Measurements from ENCODE around the gene TMEM161A.
"Not testable (repeated sequence)": the region's sequence is repeated elsewhere in the genome, so short reads cannot be mapped to it uniquely, and the experiment has no call there.

Gene TMEM161A

DNA sequence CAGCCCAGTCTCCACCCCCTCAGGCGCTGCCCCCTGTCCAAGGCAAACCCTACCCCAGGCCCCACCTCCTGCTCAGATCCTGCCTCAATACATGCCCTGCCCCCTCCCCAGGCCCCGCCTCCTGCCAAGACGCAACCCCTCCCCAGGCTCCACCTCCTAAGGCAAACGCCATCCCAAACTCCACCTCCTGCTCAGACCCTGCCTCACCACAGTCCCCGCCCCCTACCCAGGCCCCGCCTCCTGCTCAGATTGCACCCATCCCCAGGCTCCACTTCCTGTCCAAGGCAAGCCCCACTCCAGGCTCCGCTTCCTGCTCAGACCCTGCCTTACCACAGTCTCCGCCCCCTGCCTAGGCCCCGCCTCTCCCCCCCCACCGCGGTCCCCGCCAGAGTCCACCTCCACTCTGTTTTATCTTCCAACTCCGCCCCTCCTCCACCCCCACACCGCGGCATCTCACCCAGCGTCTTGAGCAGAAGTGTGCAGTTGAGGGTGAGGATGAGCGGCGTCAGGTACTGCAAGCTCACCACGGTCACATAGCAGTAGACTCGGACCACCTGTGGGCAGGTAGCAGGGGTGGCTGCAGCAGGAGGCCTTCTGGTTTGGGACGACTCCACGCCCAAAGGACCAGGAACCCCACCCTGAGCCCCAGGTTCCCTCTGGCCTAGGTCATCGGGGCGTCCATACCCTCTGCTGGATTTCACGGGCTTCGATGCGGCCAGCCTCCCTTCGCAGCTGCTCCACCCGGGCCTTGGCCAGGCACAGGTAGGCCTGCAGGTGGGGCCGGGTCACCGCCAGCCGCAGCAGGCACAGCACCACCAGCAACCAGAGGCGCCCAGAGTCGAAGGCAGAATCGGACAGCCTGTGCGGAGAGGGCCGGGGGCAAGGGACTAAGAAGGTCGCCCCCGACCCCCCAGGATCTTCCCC lies 17.7 kb downstream of the TMEM161A start:
- peak; percentile 91 for DNase-seq

- DNase-seq, result no peak
Measured at GRCh38 chr19:19119325-19120237, 18.7 kb downstream of the TMEM161A start.

DNA sequence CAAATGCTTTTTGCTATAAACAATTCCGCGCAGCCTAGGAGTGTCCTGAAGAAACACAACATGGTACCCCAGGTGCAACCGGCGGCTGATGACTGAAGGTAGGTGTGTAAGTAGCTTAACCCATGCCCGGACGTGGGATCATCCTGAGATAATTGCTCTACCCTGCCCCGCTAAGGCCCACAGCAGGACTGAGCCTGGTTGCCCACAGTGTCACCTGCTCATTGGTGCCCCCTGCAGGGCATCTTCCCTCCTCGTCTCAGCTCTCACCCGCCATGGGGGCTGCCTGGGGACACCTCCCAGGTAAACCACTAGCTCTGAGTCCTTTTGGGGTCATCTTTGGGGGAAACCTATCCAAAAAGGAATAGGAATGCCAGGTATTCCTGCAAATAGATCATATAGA lies 22.3 kb downstream of the TMEM161A start:
- peak; percentile 88 for DNase-seq

GRCh38 chr19:19113040-19113626 lies 25.1 kb downstream of the TMEM161A start:
- peak; percentile 82 for DNase-seq

DNA sequence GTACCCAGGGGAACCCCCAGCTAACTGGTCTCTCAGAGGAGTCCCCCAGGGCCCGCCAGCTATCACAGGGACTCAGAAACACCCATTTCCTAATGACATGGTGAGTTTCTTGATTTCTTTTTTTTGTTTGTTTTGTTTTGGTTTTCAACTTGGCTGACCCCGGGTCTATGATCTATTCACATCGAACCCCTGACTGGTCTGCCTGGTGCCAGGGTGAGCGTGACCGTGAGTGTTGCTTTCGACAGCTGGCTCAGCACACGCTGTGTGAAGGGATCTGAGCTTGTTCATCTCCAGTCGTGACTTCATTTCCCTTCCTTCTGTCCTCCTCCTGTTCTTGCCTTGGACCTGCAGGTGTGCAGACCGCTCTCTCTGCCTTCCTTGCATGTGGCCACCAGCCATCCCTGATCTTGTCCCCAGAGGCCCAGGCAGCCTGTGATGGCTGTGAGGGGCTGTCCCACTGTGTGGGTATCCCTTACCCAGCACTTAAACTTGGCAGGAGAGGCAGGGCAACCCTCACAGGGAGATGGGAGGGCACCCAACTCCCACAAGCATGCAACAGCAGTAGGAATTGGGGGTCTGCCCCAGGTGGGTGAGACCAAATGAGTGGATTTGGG lies 26.2 kb downstream of the TMEM161A start:
- DNase-seq, result no peak

DNA sequence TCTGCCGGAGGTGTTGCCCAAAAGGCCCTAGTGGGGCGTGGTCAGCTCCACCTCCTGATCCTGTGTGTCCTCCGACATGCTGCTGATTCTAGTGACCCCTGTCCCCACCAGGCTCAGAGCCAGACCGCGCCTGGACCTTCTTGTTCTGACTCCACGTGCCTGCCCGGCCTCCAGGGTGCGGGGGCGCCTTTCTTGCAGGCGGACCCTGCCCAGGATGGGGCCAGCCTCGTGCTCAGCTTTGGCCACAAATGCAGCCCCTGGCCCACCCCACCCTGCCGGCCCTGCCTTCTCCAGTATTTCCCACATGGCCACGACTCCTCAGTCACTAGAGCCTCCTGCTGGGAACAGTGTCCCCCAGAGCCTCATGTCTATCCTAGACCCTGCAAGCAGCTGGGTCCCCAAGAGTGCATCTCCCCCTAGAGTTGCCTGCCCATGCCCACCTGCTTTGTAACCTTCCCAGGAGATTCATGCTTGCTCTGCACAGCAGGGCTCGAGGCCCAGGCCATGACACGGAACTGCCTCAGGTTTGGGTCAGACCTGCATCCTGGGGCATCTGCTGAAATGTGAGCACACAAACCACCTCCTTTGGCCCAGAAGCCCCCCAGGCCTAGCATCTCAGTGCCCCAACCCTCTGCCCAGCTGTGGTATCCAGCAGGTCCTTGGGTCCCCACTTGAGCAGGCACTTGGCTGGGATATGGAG lies 27.0 kb downstream of the TMEM161A start:
- no peak for DNase-seq

GRCh38 chr19:19110410-19111135 lies 27.7 kb downstream of the TMEM161A start:
- no peak for DNase-seq

DNA sequence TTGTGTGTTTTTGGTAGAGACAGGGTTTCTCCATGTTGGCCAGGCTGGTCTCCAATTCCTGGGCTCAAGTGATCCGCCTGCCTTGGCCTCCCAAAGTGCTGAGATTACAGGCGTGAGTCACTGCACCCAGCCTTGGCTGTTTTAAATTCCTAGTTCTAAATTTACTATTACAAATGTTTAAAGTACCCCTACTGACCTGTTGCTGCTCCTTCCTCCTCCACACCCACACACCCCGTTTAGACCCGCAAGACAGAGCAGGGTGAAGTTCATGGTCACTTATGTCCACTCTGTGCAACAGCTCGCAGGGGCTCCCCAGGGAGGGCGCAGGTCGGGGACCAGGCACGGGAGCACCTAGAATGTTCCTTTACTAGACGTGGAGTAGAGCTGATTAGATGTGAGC lies 28.7 kb downstream of the TMEM161A start:
- no peak for DNase-seq

DNA sequence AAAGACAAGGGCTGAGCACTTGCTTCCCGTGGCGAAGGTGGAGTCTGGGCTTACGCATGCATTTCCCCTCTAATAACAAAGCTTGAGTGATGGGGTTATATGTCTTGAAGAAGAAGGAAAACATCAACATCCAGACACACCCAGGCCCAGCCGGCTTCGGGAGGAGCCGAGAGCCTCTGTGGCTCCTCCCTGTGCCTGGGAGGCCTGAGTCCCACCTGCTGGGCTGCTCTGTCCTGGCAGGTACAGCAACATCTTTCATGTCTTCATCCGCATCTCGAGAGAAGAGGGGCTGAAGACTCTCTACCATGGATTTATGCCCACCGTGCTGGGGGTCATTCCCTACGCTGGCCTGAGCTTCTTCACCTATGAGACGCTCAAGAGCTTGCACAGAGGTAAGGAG lies 30.6 kb downstream of the TMEM161A start:
- DNase-seq, result no peak

GRCh38 chr19:19106938-19107337 lies 31.3 kb downstream of the TMEM161A start:
- not testable (repeated sequence) for DNase-seq

GRCh38 chr19:19106056-19106551 lies 32.2 kb downstream of the TMEM161A start:
- no peak for DNase-seq

- peak; percentile 81 for DNase-seq
Measured at GRCh38 chr19:19105365-19106055, 32.8 kb downstream of the TMEM161A start.

- no peak for DNase-seq
Measured at GRCh38 chr19:19103167-19103566, 35.1 kb downstream of the TMEM161A start.

- DNase-seq, result not testable (repeated sequence)
Measured at GRCh38 chr19:19102566-19102965, 35.7 kb downstream of the TMEM161A start.

DNA sequence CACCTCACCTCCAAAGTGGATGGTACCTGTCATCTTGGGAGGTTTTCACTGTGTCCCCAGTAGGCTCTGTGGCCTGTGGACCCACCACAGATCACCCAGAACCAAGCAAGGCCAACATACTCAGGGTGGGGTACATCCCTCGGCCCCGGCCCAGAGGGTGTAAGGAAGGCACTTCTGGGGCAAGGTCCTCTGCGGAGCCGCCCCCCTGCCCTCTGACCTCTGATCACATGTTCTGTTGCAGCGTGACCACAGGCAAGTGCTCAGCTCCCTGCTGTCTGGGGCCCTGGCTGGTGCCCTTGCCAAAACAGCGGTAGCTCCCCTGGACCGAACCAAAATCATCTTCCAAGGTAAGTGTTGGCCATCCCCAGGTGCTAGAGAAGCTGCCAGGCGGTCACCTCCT lies 36.7 kb downstream of the TMEM161A start:
- DNase-seq, result no peak

GRCh38 chr19:19098703-19099632 lies 39.3 kb downstream of the TMEM161A start:
- no peak for DNase-seq

GRCh38 chr19:19098084-19098702 lies 40.1 kb downstream of the TMEM161A start:
- DNase-seq, result no peak

DNA sequence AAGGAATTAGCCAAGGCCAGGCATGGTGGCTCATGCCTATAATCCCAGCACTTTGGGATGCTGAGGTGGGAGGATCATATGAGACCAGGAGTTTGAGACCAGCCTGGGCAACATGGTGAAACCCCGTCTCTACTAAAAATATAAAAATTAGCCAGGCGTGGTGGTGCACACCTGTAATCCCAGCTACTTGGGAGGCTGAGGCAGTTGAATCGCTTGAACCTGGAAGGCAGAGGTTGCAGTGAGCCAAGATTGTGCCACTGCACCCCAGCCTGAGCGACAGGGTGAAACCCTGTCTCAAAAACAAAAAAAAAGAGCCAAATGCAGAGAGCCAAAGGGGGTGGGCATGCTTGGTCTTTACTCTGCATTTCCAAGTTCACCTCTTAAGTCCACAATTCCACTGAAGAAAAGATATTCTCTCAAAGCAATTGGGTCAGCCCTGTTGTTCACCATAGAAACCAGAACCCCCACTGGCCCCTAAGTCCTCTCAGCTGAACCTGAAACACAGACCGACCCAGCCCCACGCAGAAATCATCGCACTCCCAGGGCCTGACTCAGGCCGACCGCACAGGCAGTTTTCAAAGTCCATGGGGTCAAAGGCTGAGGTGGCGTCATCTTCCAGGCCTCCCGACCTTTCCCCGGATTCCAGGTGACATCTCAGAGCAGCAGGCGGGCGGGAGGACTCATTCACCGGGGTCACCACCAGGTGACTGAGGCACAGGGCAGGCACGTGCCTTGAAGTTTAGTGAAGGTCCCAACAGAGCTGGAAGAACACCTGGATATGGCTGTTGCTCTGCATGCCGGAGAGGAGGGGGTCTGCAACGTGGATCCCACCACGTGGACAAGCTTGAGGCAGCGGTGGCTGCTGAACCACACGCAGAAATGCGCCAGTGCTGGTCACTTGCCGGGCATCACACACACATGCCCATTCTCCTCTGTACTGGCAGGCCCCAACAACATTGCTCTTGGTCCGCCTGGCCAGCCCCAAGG lies 41.3 kb downstream of the TMEM161A start:
- DNase-seq, result no peak
